Sigmoid colon (tissue), 4 donors: ENCODE results near the gene TNNC2.

Experiments
- POLR2A ChIP-seq, 2 donors: fragments of 450-650 bp; IDR thresholded peaks; one replicate each; pipeline ENCODE4 v1.6.1; 2016; ENCODE audit warnings: antibody characterized with exemption in 2 of 2, mild to moderate bottlenecking in 2 of 2, moderate library complexity in 2 of 2
- POLR2AphosphoS5 ChIP-seq, 4 donors: sonication (generic); formaldehyde crosslinking; IDR thresholded peaks; one replicate each; pipeline ENCODE4 v1.6.1; 2017; ENCODE audit warnings: antibody characterized with exemption in 4 of 4
- TF ChIP-seq, protein P1 (sequence below), 4 experiments: fragments of 450-650 bp in 3 of 4; fragments of 200-600 bp in 1 of 4; IDR thresholded peaks; one replicate each; pipeline ENCODE4 v1.5.1; 2016 to 2019; ENCODE audit warnings: antibody characterized with exemption in 4 of 4, mild to moderate bottlenecking in 3 of 4, moderate library complexity in 2 of 4

DNA sequence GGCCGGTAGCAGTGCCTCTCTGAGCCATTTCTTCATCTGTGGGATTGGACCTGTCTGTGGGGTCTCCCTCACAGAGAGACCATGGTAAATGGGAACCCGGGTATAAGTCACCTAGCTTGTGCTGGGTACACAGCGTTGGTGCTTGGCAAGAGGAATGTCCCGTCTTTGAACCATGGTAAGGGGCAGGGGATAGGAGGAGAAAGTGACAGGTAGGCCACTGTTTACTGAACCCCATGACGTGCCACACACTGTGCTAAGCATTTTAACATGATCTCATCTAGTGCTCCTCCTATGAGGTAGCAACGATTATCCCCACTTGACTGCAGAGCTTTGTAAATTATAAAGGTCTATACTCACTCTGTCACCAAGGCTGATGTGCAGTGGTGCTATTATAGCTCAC, 600 bp upstream of the TNNC2 start:
- TF ChIP-seq POLR2A (IDR thresholded peaks at IDR 0.05) (no peak), POLR2AphosphoS5 (IDR thresholded peaks at IDR 0.05) (no peak)
- TF ChIP-seq, protein P1, sequence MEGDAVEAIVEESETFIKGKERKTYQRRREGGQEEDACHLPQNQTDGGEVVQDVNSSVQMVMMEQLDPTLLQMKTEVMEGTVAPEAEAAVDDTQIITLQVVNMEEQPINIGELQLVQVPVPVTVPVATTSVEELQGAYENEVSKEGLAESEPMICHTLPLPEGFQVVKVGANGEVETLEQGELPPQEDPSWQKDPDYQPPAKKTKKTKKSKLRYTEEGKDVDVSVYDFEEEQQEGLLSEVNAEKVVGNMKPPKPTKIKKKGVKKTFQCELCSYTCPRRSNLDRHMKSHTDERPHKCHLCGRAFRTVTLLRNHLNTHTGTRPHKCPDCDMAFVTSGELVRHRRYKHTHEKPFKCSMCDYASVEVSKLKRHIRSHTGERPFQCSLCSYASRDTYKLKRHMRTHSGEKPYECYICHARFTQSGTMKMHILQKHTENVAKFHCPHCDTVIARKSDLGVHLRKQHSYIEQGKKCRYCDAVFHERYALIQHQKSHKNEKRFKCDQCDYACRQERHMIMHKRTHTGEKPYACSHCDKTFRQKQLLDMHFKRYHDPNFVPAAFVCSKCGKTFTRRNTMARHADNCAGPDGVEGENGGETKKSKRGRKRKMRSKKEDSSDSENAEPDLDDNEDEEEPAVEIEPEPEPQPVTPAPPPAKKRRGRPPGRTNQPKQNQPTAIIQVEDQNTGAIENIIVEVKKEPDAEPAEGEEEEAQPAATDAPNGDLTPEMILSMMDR (IDR thresholded peaks at IDR 0.05), result no peak
